Vagina (tissue), 2 donors: ENCODE results near the gene INTS3.

Source experiments
- CTCF ChIP-seq, 3 experiments: fragments of 450-650 bp in 2 of 3; fragments of 200-600 bp in 1 of 3; sonication (generic) in 1 of 3; IDR thresholded peaks; one replicate each; pipeline ENCODE4 v1.5.1; 2017 to 2019; ENCODE audit warnings: antibody characterized with exemption in 3 of 3, mild to moderate bottlenecking in 2 of 3, moderate library complexity in 2 of 3
- POLR2AphosphoS5 ChIP-seq, 2 donors: sonication (generic); formaldehyde crosslinking; IDR thresholded peaks; one replicate each; pipeline ENCODE4 v1.9.0; 2017; ENCODE audit warnings: antibody characterized with exemption in 2 of 2, mild to moderate bottlenecking in 2 of 2, low read depth in 1 of 2; ENCODE audit not compliant: insufficient read depth in 1 of 2

GRCh38 chr1:153693466-153693865, 34.4 kb upstream of the INTS3 start:
- TF ChIP-seq CTCF (IDR thresholded peaks at IDR 0.05) (no peak), POLR2AphosphoS5 (IDR thresholded peaks at IDR 0.05; ENCODE audit: insufficient read depth in 1 of 2, low read depth in 1 of 2) (no peak)
